GM20000 (cell line): Measurements from ENCODE around the gene NCAM1.
"Not testable (repeated sequence)": the region's sequence is repeated elsewhere in the genome, so short reads cannot be mapped to it uniquely, and the experiment has no call there.

Experiments used
- DNase-seq: peaks from one replicate; pipeline ENCODE4 v3.0.0; 2012; ENCODE audit warnings: low spot score
- CTCF ChIP-seq: IDR thresholded peaks from 2 replicates; pipeline ENCODE4 v1.5.1; 2012; ENCODE audit warnings: mild to moderate bottlenecking, control low read depth; ENCODE audit errors: extremely low read depth, missing control alignments

The NCAM1 gene

GRCh38 chr11:112961146-112961668 lies at the start of gene NCAM1:
TSS of gene NCAM1 (plus strand) at chr11:112961420.
- TF ChIP-seq CTCF, result no peak
- peak; percentile 44 for DNase-seq

- no peak for TF ChIP-seq CTCF
- DNase-seq, result no peak
Measured at GRCh38 chr11:112922606-112923005, 38.6 kb upstream of the NCAM1 start.

- not testable (repeated sequence) for DNase-seq
Measured at GRCh38 chr11:112924836-112925235, 36.4 kb upstream of the NCAM1 start.

GRCh38 chr11:112925516-112926310 lies 35.5 kb upstream of the NCAM1 start:
- no peak for DNase-seq
- no peak for TF ChIP-seq CTCF

- DNase-seq, result no peak
- TF ChIP-seq CTCF, result no peak
Measured at GRCh38 chr11:112928136-112928535, 33.1 kb upstream of the NCAM1 start.

- DNase-seq, result no peak
- TF ChIP-seq CTCF, result no peak
Measured at GRCh38 chr11:112929432-112929831, 31.8 kb upstream of the NCAM1 start.

GRCh38 chr11:112931703-112932102 lies 29.5 kb upstream of the NCAM1 start:
- DNase-seq, result no peak
- TF ChIP-seq CTCF, result no peak

- DNase-seq, result no peak
- no peak for TF ChIP-seq CTCF
Measured at GRCh38 chr11:112932593-112932992, 28.6 kb upstream of the NCAM1 start.
